A549 (cell line): ENCODE data around the gene PIGZ. TPM values are rescaled to one million over a fixed set of nuclear protein-coding genes. Genes with fewer than 3 reads are reported as not detected.

Experiments used
- ATAC-seq, 2 experiments: fragments of 200-7000 bp in 1 of 2; fragments of >200 bp in 1 of 2; cut with Nextera tagmentation in 1 of 2; cut with Tn5 transposase in 1 of 2; 3 replicates each; pipeline versions ENCODE4 v1.8.0 to v1.9.1; 2018 to 2020; ENCODE audit warnings: mild to moderate bottlenecking in 1 of 2, moderate library complexity in 1 of 2
- CTCF ChIA-PET: fragments of 300-600 bp; sonication (Branson Sonifier 250); formaldehyde crosslinking; extraction: SDS; loops from one replicate; lab custom pipeline; 2021; ENCODE audit warnings: antibody characterized with exemption, inconsistent platforms; lab: Yijun Ruan, JAX
- POLR2A ChIA-PET: fragments of 350-600 bp; formaldehyde crosslinking; extraction: SDS; loops from one replicate; lab custom pipeline; 2021; ENCODE audit warnings: antibody characterized with exemption, inconsistent platforms; lab: Yijun Ruan, JAX
- DNase-seq, 2 experiments: peaks; one replicate each; pipeline versions ENCODE4 v3.0.0 to v3.0.0-alpha.2; 2011 to 2016; ENCODE audit warnings: low read depth in 1 of 2, low spot score in 1 of 2
- FAIRE-seq: peaks from 2 replicates; lab custom pipeline; 2011; peaks lifted over from hg19 to GRCh38; lab: Jason Lieb, UNC
- H3K27ac ChIP-seq, 2 experiments: fragments of >200 bp; sonication (Bioruptor Twin); formaldehyde crosslinking; 3 replicates each; pipeline ENCODE4 v1.5.1; 2016 to 2017
- H3K4me1 ChIP-seq: fragments of >200 bp; sonication (Bioruptor Twin); formaldehyde crosslinking; 3 replicates; pipeline ENCODE4 v1.6.1; 2016
- H3K4me2 ChIP-seq: fragments of >200 bp; sonication (Bioruptor Twin); formaldehyde crosslinking; 3 replicates; pipeline ENCODE4 v1.6.1; 2016
- H3K4me3 ChIP-seq: fragments of >200 bp; sonication (Bioruptor Twin); formaldehyde crosslinking; 3 replicates; pipeline ENCODE4 v1.5.1; 2016
- H3K9me3 ChIP-seq: fragments of >200 bp; sonication (Bioruptor Twin); formaldehyde crosslinking; 3 replicates; pipeline ENCODE4 v1.6.1; 2016
- ATOH8 ChIP-seq: fragments of 250-450 bp; sonication (Bioruptor Pico); IDR thresholded peaks from 2 replicates; pipeline ENCODE4 v1.5.0; 2020; ENCODE audit warnings: low read depth, mild to moderate bottlenecking, moderate library complexity
- CEBPB ChIP-seq, 2 experiments: fragments of >200 bp in 1 of 2; sonication (Bioruptor Twin) in 1 of 2; formaldehyde crosslinking in 1 of 2; IDR thresholded peaks; 2 replicates each; pipeline ENCODE4 v1.6.1; 2012 to 2016
- CHD4 ChIP-seq: fragments of 200-600 bp; sonication (generic); IDR thresholded peaks from 2 replicates; pipeline ENCODE4 v1.6.1; 2016; ENCODE audit warnings: antibody characterized with exemption, mild to moderate bottlenecking, borderline replicate concordance
- EHF ChIP-seq: fragments of 250-450 bp; sonication (Bioruptor Pico); IDR thresholded peaks from 2 replicates; pipeline ENCODE4 v1.5.0; 2020; ENCODE audit warnings: mild to moderate bottlenecking
- EHMT2 ChIP-seq: fragments of 200-600 bp; sonication (generic); IDR thresholded peaks from 2 replicates; pipeline ENCODE4 v1.6.1; 2016; ENCODE audit warnings: antibody characterized with exemption, low read depth, mild to moderate bottlenecking, moderate library complexity
- ELK1 ChIP-seq: fragments of 150-350 bp; IDR thresholded peaks from 2 replicates; pipeline ENCODE4 v1.6.1; 2014; ENCODE audit warnings: low read depth, mild to moderate bottlenecking, low read length
- FOSB ChIP-seq: fragments of 250-450 bp; sonication (Bioruptor Pico); IDR thresholded peaks from 2 replicates; pipeline ENCODE4 v1.5.0; 2020; ENCODE audit warnings: mild to moderate bottlenecking, moderate library complexity
- GATA3 ChIP-seq: IDR thresholded peaks from 2 replicates; pipeline ENCODE4 v1.6.1; 2012; ENCODE audit warnings: borderline replicate concordance
- HEYL ChIP-seq: fragments of 250-450 bp; sonication (Bioruptor Pico); IDR thresholded peaks from 2 replicates; pipeline ENCODE4 v1.8.0; 2021; ENCODE audit warnings: mild to moderate bottlenecking, moderate library complexity
- NFE2L2 ChIP-seq: fragments of 150-350 bp; conservative IDR thresholded peaks from 2 replicates; pipeline ENCODE4 v1.6.1; 2014; ENCODE audit warnings: low read length
- NR3C1 ChIP-seq: fragments of >200 bp; sonication (Bioruptor Twin); formaldehyde crosslinking; IDR thresholded peaks from 3 replicates; pipeline ENCODE4 v1.6.1; 2017
- PBX3 ChIP-seq: IDR thresholded peaks from 2 replicates; pipeline ENCODE4 v1.6.1; 2012
- RAD21 ChIP-seq, 2 experiments: fragments of >200 bp in 1 of 2; sonication (Bioruptor Twin) in 1 of 2; formaldehyde crosslinking in 1 of 2; IDR thresholded peaks in 1 of 2; conservative IDR thresholded peaks in 1 of 2; 2 replicates in 1 of 2; 3 replicates in 1 of 2; pipeline ENCODE4 v1.6.1; 2012 to 2018; ENCODE audit warnings: inconsistent platforms in 1 of 2
- RFX5 ChIP-seq: fragments of 450-650 bp; IDR thresholded peaks from 2 replicates; pipeline ENCODE4 v1.7.1; 2014; ENCODE audit warnings: antibody characterized with exemption, mild to moderate bottlenecking, moderate library complexity
- TP53 ChIP-seq: fragments of 250-450 bp; sonication (Bioruptor Pico); IDR thresholded peaks from 2 replicates; pipeline ENCODE4 v1.5.0; 2021; ENCODE audit warnings: mild to moderate bottlenecking, moderate library complexity
- WGBS: methylation state at CpG from one replicate; pipeline ENCODE4 v1.1.6; 2017; ENCODE audit errors: missing lambda C conversion rate; 5-methylcytosine and 5-hydroxymethylcytosine counted together
- polyA plus RNA-seq, 4 experiments: library from polyadenylated mRNA; depleted of rRNA in 3 of 4; stranded (reverse); fragments of >200 nt; fragmentation: RNase III in 1 of 4; extraction: RNeasy Plus Mini Kit Qiagen cat#74134 plus additional on column Dnase treatment in 1 of 4; gene quantifications; 2 replicates in 3 of 4; 3 replicates in 1 of 4; pipeline ENCODE4 v1.2.3, GENCODE V29; 2011 to 2017

Gene PIGZ
- polyA plus RNA-seq, 2 of the 4 experiments (the other 2 are of a cell fraction), result 1.4 to 1.8 TPM

GRCh38 chr3:196951371-196951770 is 17.3 kb downstream of the PIGZ start:
- DNase-seq (no peak), ATAC-seq (no peak), FAIRE-seq (no peak)
- no peaks in the 10 kb centered on the region for H3K4me1 ChIP-seq
- no peak overlapping the region for H3K4me3 ChIP-seq
- 87% methylated on average over 3 of the region's 3 CpGs for WGBS
- no peak overlapping the region for H3K27ac ChIP-seq
- TF ChIP-seq TP53 (CRISPR knock-in tag), result no peak
- no peak for TF ChIP-seq NR3C1
- ChIA-PET CTCF (interaction anchor here (2.4 kb wide), 1 partner anchor 9 kb away, joined by 6 read pairs; the partner anchor contains the start of gene NCBP2), POLR2A (no interaction called here)
- no peak overlapping the region for H3K4me2 ChIP-seq
- no peaks in the 10 kb centered on the region for H3K9me3 ChIP-seq

- Histone ChIP-seq H3K27ac (no peak overlapping the region), H3K4me1 (no peaks in the 10 kb centered on the region), H3K4me2 (no peak overlapping the region), H3K4me3 (no peak overlapping the region), H3K9me3 (no peaks in the 10 kb centered on the region)
- ChIA-PET CTCF (interaction anchor here (1.2 to 2.8 kb wide), 3 partner anchors 20 to 237 kb away, joined by 3 to 9 read pairs (median 3); no protein-coding TSS in a partner anchor), POLR2A (no interaction called here)
- WGBS, result 93% methylated on average over 6 of the region's 6 CpGs
- ATAC-seq (no peak), DNase-seq (no peak), FAIRE-seq (no peak)
- no peak for TF ChIP-seq RFX5
- no peak for TF ChIP-seq ATOH8
- no peak for TF ChIP-seq FOSB (CRISPR knock-in tag)
- TF ChIP-seq HEYL (CRISPR knock-in tag), result no peak
- TF ChIP-seq RAD21 (conservative IDR thresholded peaks at IDR 0.05 in 1 of 2, IDR thresholded peaks at IDR 0.05 in 1 of 2), result no peak
- no peak for TF ChIP-seq NR3C1
- TF ChIP-seq EHF (CRISPR knock-in tag), result no peak
- no peak for TF ChIP-seq TP53 (CRISPR knock-in tag)
- TF ChIP-seq ELK1, result no peak
- TF ChIP-seq CEBPB (IDR thresholded peaks at IDR 0.05), result no peak
- no peak for TF ChIP-seq NFE2L2
- TF ChIP-seq CHD4, result no peak
- no peak for TF ChIP-seq EHMT2
Measured at GRCh38 chr3:196949750-196950149, 18.9 kb downstream of the PIGZ start.

- H3K4me2 ChIP-seq, result no peak overlapping the region
- no peak for ATAC-seq
- no peak for FAIRE-seq
- TF ChIP-seq PBX3, result no peak
- TF ChIP-seq, all 56 proteins: peak for 0
- H3K4me1 ChIP-seq, result no peaks in the 10 kb centered on the region; the same call in 2 of the 3 replicates
- 79% methylated on average over 4 of the region's 6 CpGs for WGBS
- ChIA-PET POLR2A (no interaction called here), CTCF (interaction anchor here (1.2 to 2.8 kb wide), 3 partner anchors 21 to 238 kb away, joined by 3 to 9 read pairs (median 3); no protein-coding TSS in a partner anchor)
- no peak for DNase-seq
- no peak overlapping the region for H3K27ac ChIP-seq
- H3K9me3 ChIP-seq, result no peaks in the 10 kb centered on the region
- no peak overlapping the region for H3K4me3 ChIP-seq
Measured at GRCh38 chr3:196949285-196949619, 19.4 kb downstream of the PIGZ start.

- no peaks in the 10 kb centered on the region for H3K9me3 ChIP-seq
- H3K4me2 ChIP-seq, result no peak overlapping the region
- H3K4me1 ChIP-seq, result peaks cover under 1% of the 10 kb centered on the region; the same call in 1 of the 3 replicates
- 92% methylated on average over 12 of the region's 22 CpGs for WGBS
- no peak overlapping the region for H3K27ac ChIP-seq
- ChIA-PET POLR2A (no interaction called here), CTCF (interaction anchor here (1.4 to 2.8 kb wide), 3 partner anchors 9 to 239 kb away, joined by 3 to 9 read pairs (median 4); no protein-coding TSS in a partner anchor)
- FAIRE-seq (no peak), DNase-seq (no peak), ATAC-seq (peak; percentile 78 to 86)
- no peak overlapping the region for H3K4me3 ChIP-seq
- TF ChIP-seq GATA3 (no peak), RAD21 (conservative IDR thresholded peaks at IDR 0.05 in 1 of 2, IDR thresholded peaks at IDR 0.05 in 1 of 2) (peak in 1 of 2 experiments; percentile 12; a peak in 1 of 5 replicates)
Measured at GRCh38 chr3:196948442-196949284, 20.0 kb downstream of the PIGZ start.
